Osteoblast (primary cell): ENCODE results near the gene MAGEB6. TPM values are rescaled to one million over a fixed set of nuclear protein-coding genes. Genes with fewer than 3 reads are reported as not detected.
A peak's percentile ranks its signal among the peaks of the same experiment; 100 is the strongest.

Source experiments
- DNase-seq: peaks from one replicate; pipeline ENCODE4 v3.0.0; 2011; ENCODE audit warnings: low spot score, mixed read lengths; ENCODE audit not compliant: insufficient read length; ENCODE audit errors: missing footprints
- H2AFZ ChIP-seq: 2 replicates; pipeline ENCODE4 v1.6.0; 2011; ENCODE audit warnings: mild to moderate bottlenecking, low read length
- H3K27ac ChIP-seq: 2 replicates; pipeline ENCODE4 v1.5.1; 2011; ENCODE audit warnings: mild to moderate bottlenecking, low read depth, low read length, moderate library complexity
- H3K27me3 ChIP-seq: 2 replicates; pipeline ENCODE4 v1.6.0; 2012; ENCODE audit warnings: mild to moderate bottlenecking, control low read depth, inconsistent platforms, low read length, moderate library complexity; ENCODE audit not compliant: insufficient read depth
- H3K36me3 ChIP-seq: 2 replicates; pipeline ENCODE4 v1.5.1; 2011; ENCODE audit warnings: mild to moderate bottlenecking, low read length, control low read depth, moderate library complexity; ENCODE audit not compliant: insufficient read depth
- H3K4me1 ChIP-seq: 2 replicates; pipeline ENCODE4 v1.5.1; 2011; ENCODE audit warnings: mild to moderate bottlenecking, low read length, control low read depth, moderate library complexity; ENCODE audit not compliant: insufficient read depth
- H3K4me2 ChIP-seq: 2 replicates; pipeline ENCODE4 v1.6.0; 2011; ENCODE audit warnings: mild to moderate bottlenecking, low read length; ENCODE audit not compliant: insufficient read depth
- H3K4me3 ChIP-seq: fragments of 200-600 bp; sonication (generic); 3 replicates; pipeline ENCODE4 v1.5.1; 2012; ENCODE audit warnings: mild to moderate bottlenecking, low read length, inconsistent platforms; ENCODE audit not compliant: insufficient read depth
- H3K79me2 ChIP-seq: 2 replicates; pipeline ENCODE4 v1.6.0; 2012; ENCODE audit warnings: mild to moderate bottlenecking, low read length, control low read depth, inconsistent platforms; ENCODE audit not compliant: insufficient read depth
- H3K9me3 ChIP-seq: 2 replicates; pipeline ENCODE4 v1.5.1; 2011; ENCODE audit warnings: low read depth, low read length, control low read depth
- H4K20me1 ChIP-seq: 2 replicates; pipeline ENCODE4 v1.6.0; 2012; ENCODE audit warnings: mild to moderate bottlenecking, low read length, control low read depth; ENCODE audit not compliant: insufficient read depth
- total RNA-seq: library from RNA; depleted of rRNA; stranded (reverse); fragments of >200 nt; gene quantifications from 2 replicates; pipeline ENCODE4 v1.2.3, GENCODE V29; 2012
- TF ChIP-seq, protein P1 (sequence below): IDR thresholded peaks from 2 replicates; pipeline ENCODE4 v1.5.1; 2011; ENCODE audit warnings: mild to moderate bottlenecking, low read depth, low read length, moderate library complexity; ENCODE audit errors: extremely low read depth

The MAGEB6 gene
- total RNA-seq, 1 donor, result not detected

DNA sequence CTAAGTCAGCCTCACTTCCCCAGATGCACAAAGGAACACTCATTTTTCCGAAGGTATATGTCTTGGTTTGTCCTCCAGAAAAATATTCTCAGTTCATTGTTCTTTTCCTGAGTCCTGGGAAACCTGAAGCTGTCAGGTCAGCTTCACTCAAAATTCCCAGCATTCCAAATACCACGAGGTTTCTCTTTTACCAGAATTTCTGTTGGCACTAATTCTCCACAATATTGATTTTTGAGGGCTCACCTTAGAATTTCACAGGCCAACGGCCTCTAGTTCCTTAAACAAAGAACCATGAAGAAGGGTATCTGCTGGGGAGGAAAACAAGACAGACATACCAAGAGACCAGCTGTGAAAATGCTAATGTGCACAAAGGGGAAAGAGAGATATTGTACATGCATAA is 15.8 kb downstream of the MAGEB6 start:
- no peak overlapping the region for H3K27ac ChIP-seq
- H4K20me1 ChIP-seq, result no peaks in the 10 kb centered on the region
- no peaks in the 10 kb centered on the region for H3K4me1 ChIP-seq
- TF ChIP-seq, protein P1, sequence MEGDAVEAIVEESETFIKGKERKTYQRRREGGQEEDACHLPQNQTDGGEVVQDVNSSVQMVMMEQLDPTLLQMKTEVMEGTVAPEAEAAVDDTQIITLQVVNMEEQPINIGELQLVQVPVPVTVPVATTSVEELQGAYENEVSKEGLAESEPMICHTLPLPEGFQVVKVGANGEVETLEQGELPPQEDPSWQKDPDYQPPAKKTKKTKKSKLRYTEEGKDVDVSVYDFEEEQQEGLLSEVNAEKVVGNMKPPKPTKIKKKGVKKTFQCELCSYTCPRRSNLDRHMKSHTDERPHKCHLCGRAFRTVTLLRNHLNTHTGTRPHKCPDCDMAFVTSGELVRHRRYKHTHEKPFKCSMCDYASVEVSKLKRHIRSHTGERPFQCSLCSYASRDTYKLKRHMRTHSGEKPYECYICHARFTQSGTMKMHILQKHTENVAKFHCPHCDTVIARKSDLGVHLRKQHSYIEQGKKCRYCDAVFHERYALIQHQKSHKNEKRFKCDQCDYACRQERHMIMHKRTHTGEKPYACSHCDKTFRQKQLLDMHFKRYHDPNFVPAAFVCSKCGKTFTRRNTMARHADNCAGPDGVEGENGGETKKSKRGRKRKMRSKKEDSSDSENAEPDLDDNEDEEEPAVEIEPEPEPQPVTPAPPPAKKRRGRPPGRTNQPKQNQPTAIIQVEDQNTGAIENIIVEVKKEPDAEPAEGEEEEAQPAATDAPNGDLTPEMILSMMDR, result no peak
- H3K27me3 ChIP-seq, result no peaks in the 10 kb centered on the region
- no peak overlapping the region for H3K4me3 ChIP-seq
- H3K36me3 ChIP-seq, result no peaks in the 10 kb centered on the region
- no peak overlapping the region for H3K4me2 ChIP-seq
- H3K79me2 ChIP-seq, result no peaks in the 10 kb centered on the region
- no peak for DNase-seq
- H3K9me3 ChIP-seq, result no peaks in the 10 kb centered on the region
- H2AFZ ChIP-seq, result no peak overlapping the region

DNA sequence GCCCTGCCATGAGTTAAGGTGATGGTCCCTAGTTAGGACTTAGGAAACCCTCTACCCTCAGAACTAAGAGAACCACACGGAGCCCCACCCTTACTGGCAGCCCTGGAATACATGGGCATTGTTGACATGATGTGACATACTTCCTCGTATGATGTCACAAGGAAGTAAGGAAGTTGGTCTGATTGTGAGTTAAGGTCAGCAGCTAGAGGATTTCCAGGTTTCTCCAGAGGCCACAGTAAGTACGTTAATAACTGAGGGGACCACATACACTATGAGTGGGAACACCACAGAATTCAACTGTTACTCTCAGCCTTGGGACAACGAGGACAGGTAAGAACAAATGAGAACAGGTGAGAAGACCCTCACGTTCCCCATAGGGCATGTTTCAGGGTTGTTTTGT is 23.6 kb downstream of the MAGEB6 start, which contains the start of gene MAGEB5:
Gene MAGEB5 (plus strand): TSS at position 301 of the 400 bp plus-strand sequence. CDS start 1,133 bp downstream, outside the sequence.
- DNase-seq, result no peak
- no peaks in the 10 kb centered on the region for H3K79me2 ChIP-seq
- TF ChIP-seq, protein P1, result no peak
- H3K4me2 ChIP-seq, result no peak within 1 kb of the TSS
- no peaks in the 10 kb centered on the region for H4K20me1 ChIP-seq
- no peaks in the 10 kb centered on the region for H3K36me3 ChIP-seq
- H3K9me3 ChIP-seq, result peaks cover 4% of the 10 kb centered on the region
- H3K27me3 ChIP-seq, result no peaks in the 10 kb centered on the region
- H3K4me1 ChIP-seq, result no peaks in the 10 kb centered on the region
- no peak within 1 kb of the TSS for H3K4me3 ChIP-seq
- no peak within 1 kb of the TSS for H3K27ac ChIP-seq
- no peak within 1 kb of the TSS for H2AFZ ChIP-seq

DNA sequence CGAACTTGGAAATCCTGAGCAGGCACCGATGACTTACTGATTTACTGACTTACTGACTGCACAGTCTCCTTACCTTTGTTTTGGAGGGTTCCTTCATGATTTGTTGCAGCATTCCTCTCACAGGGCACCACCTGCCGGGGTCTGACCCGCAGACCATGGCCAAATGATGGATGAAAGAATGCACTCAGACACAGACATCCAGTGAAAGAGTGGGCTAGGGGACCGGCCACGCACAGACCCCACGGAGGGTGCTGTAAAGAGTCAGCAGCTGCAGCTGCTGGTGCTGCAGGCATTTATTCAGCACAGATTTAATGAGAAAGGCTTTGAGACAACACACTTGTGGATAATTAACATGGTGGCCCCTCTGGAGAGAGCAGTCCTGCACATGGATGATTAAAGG is 27.1 kb downstream of the MAGEB6 start:
- TF ChIP-seq, protein P1, result no peak
- H3K79me2 ChIP-seq, result no peaks in the 10 kb centered on the region
- DNase-seq, result no peak
- H3K4me1 ChIP-seq, result no peaks in the 10 kb centered on the region
- H4K20me1 ChIP-seq, result no peaks in the 10 kb centered on the region
- H3K36me3 ChIP-seq, result no peaks in the 10 kb centered on the region
- no peak overlapping the region for H2AFZ ChIP-seq
- H3K9me3 ChIP-seq, result peaks cover 4% of the 10 kb centered on the region
- no peaks in the 10 kb centered on the region for H3K27me3 ChIP-seq
- H3K4me3 ChIP-seq, result no peak overlapping the region
- no peak overlapping the region for H3K4me2 ChIP-seq
- H3K27ac ChIP-seq, result no peak overlapping the region

DNA sequence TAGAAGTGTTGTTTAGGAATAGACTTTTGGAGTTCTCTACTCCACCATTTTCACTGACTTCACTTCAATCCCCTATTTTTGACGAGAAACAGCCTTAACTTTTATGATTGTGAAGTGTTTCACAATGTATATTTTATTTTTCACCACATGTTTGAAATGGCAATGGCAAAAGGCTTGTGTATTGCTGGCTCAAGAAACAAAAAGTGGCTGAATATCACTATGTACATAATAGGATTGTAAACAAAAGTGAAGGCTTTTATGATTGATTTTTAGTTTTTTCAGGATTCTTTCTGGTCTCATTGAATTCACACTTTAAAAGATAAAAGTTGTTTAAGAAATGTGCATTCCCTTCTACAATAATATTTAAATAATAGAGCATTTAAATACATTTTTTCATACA is 41.9 kb downstream of the MAGEB6 start:
- no peak overlapping the region for H3K27ac ChIP-seq
- H3K4me1 ChIP-seq, result no peaks in the 10 kb centered on the region
- DNase-seq, result peak; percentile 9
- no peaks in the 10 kb centered on the region for H4K20me1 ChIP-seq
- no peaks in the 10 kb centered on the region for H3K36me3 ChIP-seq
- no peak overlapping the region for H3K4me2 ChIP-seq
- H3K79me2 ChIP-seq, result no peaks in the 10 kb centered on the region
- no peak overlapping the region for H2AFZ ChIP-seq
- TF ChIP-seq, protein P1, result no peak
- H3K27me3 ChIP-seq, result no peaks in the 10 kb centered on the region
- peaks cover 2% of the 10 kb centered on the region for H3K9me3 ChIP-seq
- H3K4me3 ChIP-seq, result no peak overlapping the region

Other genes with a start within 250 kb of the MAGEB6 start
- not detected in 2 replicates for gene MAGEB18, start 54.1 kb upstream of the MAGEB6 start, total RNA-seq
- gene MAGEB6B, start 31.8 kb upstream of the MAGEB6 start, total RNA-seq, result not detected in 2 replicates
- not detected in 2 replicates for gene MAGEB5, start 23.7 kb downstream of the MAGEB6 start, total RNA-seq